ENCODE results near the gene NPR3. TPM values are rescaled to one million over a fixed set of nuclear protein-coding genes. Genes with fewer than 3 reads are reported as not detected.

The NPR3 gene
- total and polyA plus RNA-seq, 4 donors = 0.70 to 15.4 (median 2.2) TPM

DNA sequence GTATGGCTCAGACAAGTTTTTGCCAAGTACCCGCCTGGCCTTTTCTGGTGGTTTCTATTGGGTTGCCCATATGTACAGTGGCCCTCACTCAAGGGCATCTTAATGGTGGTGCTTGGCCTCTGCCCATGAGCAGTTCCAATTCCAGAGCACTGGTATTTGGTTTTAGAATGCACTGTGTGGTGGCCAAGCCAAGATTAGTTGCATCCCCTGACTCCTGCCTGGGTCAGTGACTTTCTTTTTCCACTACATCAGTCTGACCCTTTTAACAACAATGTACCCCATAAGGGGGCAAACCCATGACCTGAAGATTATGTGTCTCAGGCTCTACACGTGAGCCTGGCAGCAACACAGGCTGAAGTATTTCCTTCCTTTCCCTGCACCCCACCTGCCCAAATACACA lies 34.2 kb downstream of the NPR3 start:
- H3K9ac ChIP-seq (ENCODE audit: low read depth in 1 of 2, low read length in 2 of 2) = no peak overlapping the region
- H3K4me3 ChIP-seq (ENCODE audit: low read depth in 1 of 3, low read length in 3 of 3) = no peak overlapping the region
- TF ChIP-seq TAF1 (conservative IDR thresholded peaks at IDR 0.05) (no peak), YY1 (IDR thresholded peaks at IDR 0.05) (no peak), FOXA2 (IDR thresholded peaks at IDR 0.05) (no peak), NR2F2 (IDR thresholded peaks at IDR 0.05) (no peak), RXRA (IDR thresholded peaks at IDR 0.05) (no peak), FOXA1 (IDR thresholded peaks at IDR 0.05) (no peak), JUND (IDR thresholded peaks at IDR 0.05) (no peak), EGR1 (IDR thresholded peaks at IDR 0.05; ENCODE audit: low read depth in 2 of 2) (no peak), SP1 (IDR thresholded peaks at IDR 0.05) (no peak)
- TF ChIP-seq, protein P1, sequence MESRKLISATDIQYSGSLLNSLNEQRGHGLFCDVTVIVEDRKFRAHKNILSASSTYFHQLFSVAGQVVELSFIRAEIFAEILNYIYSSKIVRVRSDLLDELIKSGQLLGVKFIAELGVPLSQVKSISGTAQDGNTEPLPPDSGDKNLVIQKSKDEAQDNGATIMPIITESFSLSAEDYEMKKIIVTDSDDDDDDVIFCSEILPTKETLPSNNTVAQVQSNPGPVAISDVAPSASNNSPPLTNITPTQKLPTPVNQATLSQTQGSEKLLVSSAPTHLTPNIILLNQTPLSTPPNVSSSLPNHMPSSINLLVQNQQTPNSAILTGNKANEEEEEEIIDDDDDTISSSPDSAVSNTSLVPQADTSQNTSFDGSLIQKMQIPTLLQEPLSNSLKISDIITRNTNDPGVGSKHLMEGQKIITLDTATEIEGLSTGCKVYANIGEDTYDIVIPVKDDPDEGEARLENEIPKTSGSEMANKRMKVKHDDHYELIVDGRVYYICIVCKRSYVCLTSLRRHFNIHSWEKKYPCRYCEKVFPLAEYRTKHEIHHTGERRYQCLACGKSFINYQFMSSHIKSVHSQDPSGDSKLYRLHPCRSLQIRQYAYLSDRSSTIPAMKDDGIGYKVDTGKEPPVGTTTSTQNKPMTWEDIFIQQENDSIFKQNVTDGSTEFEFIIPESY (IDR thresholded peaks at IDR 0.05) = no peak
- TF ChIP-seq, protein P2, sequence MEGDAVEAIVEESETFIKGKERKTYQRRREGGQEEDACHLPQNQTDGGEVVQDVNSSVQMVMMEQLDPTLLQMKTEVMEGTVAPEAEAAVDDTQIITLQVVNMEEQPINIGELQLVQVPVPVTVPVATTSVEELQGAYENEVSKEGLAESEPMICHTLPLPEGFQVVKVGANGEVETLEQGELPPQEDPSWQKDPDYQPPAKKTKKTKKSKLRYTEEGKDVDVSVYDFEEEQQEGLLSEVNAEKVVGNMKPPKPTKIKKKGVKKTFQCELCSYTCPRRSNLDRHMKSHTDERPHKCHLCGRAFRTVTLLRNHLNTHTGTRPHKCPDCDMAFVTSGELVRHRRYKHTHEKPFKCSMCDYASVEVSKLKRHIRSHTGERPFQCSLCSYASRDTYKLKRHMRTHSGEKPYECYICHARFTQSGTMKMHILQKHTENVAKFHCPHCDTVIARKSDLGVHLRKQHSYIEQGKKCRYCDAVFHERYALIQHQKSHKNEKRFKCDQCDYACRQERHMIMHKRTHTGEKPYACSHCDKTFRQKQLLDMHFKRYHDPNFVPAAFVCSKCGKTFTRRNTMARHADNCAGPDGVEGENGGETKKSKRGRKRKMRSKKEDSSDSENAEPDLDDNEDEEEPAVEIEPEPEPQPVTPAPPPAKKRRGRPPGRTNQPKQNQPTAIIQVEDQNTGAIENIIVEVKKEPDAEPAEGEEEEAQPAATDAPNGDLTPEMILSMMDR (IDR thresholded peaks at IDR 0.05; ENCODE audit: low read depth, low read length, missing input control) = no peak
- TF ChIP-seq, protein P3, sequence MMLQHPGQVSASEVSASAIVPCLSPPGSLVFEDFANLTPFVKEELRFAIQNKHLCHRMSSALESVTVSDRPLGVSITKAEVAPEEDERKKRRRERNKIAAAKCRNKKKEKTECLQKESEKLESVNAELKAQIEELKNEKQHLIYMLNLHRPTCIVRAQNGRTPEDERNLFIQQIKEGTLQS (IDR thresholded peaks at IDR 0.05) = no peak
- H3K36me3 ChIP-seq (ENCODE audit: control insufficient read depth in 4 of 4, insufficient read depth in 3 of 4, low read depth in 1 of 4, low read length in 3 of 4) = no peaks in the 10 kb centered on the region
- no peaks in the 10 kb centered on the region for H3K4me1 ChIP-seq (ENCODE audit: control insufficient read depth in 4 of 4, insufficient read depth in 4 of 4, low read length in 3 of 4)
- H3K9me3 ChIP-seq (ENCODE audit: control insufficient read depth in 4 of 4, low read length in 3 of 4) = peaks cover 0 to 2% (median 0%) of the 10 kb centered on the region in 4 donors
- no peaks in the 10 kb centered on the region for H3K27me3 ChIP-seq (ENCODE audit: control insufficient read depth in 4 of 4, insufficient read depth in 4 of 4, low read length in 3 of 4)
- no peak for DNase-seq (ENCODE audit: low spot score)
- 72% methylated on average over 2 of the region's 2 CpGs for WGBS
- no peak overlapping the region for H3K27ac ChIP-seq (ENCODE audit: low read depth in 1 of 2, low read length in 2 of 2)

DNA sequence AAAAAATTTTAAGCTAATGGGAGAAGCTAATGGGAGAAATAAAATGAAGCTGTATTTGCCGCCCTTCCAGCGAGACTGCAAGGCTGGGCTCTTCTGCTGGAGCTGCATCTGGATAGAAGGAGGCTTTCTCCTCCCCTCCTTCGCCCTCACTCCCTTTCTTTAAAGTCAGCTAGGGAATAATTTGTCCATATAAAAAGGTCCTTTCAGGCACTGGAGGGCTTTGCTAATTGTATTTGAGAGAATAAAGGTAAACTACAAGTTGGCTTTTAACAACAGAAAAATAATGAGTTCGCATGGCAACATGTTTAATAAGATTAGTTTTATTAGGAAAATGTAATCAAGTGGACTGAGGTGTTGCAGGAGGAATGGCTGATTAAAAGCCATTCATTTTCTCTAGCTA lies 41.3 kb downstream of the NPR3 start:
- Histone ChIP-seq H3K4me3 (ENCODE audit: low read depth in 1 of 3, low read length in 3 of 3) (no peak overlapping the region), H3K9me3 (ENCODE audit: control insufficient read depth in 4 of 4, low read length in 3 of 4) (peaks cover 0 to 2% (median 0%) of the 10 kb centered on the region in 4 donors), H3K9ac (ENCODE audit: low read depth in 1 of 2, low read length in 2 of 2) (no peak overlapping the region), H3K36me3 (ENCODE audit: control insufficient read depth in 4 of 4, insufficient read depth in 3 of 4, low read depth in 1 of 4, low read length in 3 of 4) (no peaks in the 10 kb centered on the region), H3K4me1 (ENCODE audit: control insufficient read depth in 4 of 4, insufficient read depth in 4 of 4, low read length in 3 of 4) (no peaks in the 10 kb centered on the region), H3K27ac (ENCODE audit: low read depth in 1 of 2, low read length in 2 of 2) (no peak overlapping the region), H3K27me3 (ENCODE audit: control insufficient read depth in 4 of 4, insufficient read depth in 4 of 4, low read length in 3 of 4) (no peaks in the 10 kb centered on the region)
- DNase-seq (ENCODE audit: low spot score) = no peak
- TF ChIP-seq, protein P2 (IDR thresholded peaks at IDR 0.05; ENCODE audit: low read depth, low read length, missing input control) = no peak
- 89% methylated on average over 4 of the region's 4 CpGs for WGBS

DNA sequence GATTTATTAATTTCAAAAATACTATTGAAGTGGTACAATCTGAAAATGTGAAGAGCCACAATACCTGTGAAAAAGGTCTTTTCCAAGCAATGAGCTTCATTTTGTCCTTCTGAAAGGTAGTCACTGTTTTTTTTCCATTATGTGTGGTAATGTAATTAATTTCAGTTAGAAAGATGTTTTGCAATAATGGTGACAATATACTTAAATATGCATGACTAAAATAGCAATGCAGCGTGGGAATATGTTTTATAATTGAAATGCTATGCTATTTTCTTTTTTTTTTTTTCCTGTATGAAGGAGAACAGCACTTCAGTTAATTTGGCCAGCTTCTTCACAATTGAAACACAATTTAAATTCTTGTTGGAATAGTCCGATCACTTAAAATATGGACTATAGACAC lies 41.9 kb downstream of the NPR3 start:
- H3K27me3 ChIP-seq (ENCODE audit: control insufficient read depth in 4 of 4, insufficient read depth in 4 of 4, low read length in 3 of 4) = no peaks in the 10 kb centered on the region
- TF ChIP-seq, protein P4, sequence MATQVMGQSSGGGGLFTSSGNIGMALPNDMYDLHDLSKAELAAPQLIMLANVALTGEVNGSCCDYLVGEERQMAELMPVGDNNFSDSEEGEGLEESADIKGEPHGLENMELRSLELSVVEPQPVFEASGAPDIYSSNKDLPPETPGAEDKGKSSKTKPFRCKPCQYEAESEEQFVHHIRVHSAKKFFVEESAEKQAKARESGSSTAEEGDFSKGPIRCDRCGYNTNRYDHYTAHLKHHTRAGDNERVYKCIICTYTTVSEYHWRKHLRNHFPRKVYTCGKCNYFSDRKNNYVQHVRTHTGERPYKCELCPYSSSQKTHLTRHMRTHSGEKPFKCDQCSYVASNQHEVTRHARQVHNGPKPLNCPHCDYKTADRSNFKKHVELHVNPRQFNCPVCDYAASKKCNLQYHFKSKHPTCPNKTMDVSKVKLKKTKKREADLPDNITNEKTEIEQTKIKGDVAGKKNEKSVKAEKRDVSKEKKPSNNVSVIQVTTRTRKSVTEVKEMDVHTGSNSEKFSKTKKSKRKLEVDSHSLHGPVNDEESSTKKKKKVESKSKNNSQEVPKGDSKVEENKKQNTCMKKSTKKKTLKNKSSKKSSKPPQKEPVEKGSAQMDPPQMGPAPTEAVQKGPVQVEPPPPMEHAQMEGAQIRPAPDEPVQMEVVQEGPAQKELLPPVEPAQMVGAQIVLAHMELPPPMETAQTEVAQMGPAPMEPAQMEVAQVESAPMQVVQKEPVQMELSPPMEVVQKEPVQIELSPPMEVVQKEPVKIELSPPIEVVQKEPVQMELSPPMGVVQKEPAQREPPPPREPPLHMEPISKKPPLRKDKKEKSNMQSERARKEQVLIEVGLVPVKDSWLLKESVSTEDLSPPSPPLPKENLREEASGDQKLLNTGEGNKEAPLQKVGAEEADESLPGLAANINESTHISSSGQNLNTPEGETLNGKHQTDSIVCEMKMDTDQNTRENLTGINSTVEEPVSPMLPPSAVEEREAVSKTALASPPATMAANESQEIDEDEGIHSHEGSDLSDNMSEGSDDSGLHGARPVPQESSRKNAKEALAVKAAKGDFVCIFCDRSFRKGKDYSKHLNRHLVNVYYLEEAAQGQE (IDR thresholded peaks at IDR 0.05) = no peak
- TF ChIP-seq GABPA (IDR thresholded peaks at IDR 0.05 in 1 of 2, conservative IDR thresholded peaks at IDR 0.05 in 1 of 2) (no peak), RXRA (IDR thresholded peaks at IDR 0.05) (no peak), JUND (IDR thresholded peaks at IDR 0.05) (no peak)
- peaks cover 0 to 2% (median 0%) of the 10 kb centered on the region in 4 donors for H3K9me3 ChIP-seq (ENCODE audit: control insufficient read depth in 4 of 4, low read length in 3 of 4)
- no peak overlapping the region for H3K27ac ChIP-seq (ENCODE audit: low read depth in 1 of 2, low read length in 2 of 2)
- H3K4me1 ChIP-seq (ENCODE audit: control insufficient read depth in 4 of 4, insufficient read depth in 4 of 4, low read length in 3 of 4) = no peaks in the 10 kb centered on the region
- 88% methylated on average over 2 of the region's 2 CpGs for WGBS
- H3K36me3 ChIP-seq (ENCODE audit: control insufficient read depth in 4 of 4, insufficient read depth in 3 of 4, low read depth in 1 of 4, low read length in 3 of 4) = no peaks in the 10 kb centered on the region
- H3K9ac ChIP-seq (ENCODE audit: low read depth in 1 of 2, low read length in 2 of 2) = no peak overlapping the region
- no peak overlapping the region for H3K4me3 ChIP-seq (ENCODE audit: low read depth in 1 of 3, low read length in 3 of 3)
- no peak for DNase-seq (ENCODE audit: low spot score)

Data from liver (tissue), 9 donors.